ENCODE results near the gene ENOX2. TPM values are rescaled to one million over a fixed set of nuclear protein-coding genes. Genes with fewer than 3 reads are reported as not detected.

The ENOX2 gene
- polyA plus RNA-seq, 1 donor (not counting 4 experiments of a cell fraction or from before 2014, with no cell fraction given), result 24.5 TPM

DNA sequence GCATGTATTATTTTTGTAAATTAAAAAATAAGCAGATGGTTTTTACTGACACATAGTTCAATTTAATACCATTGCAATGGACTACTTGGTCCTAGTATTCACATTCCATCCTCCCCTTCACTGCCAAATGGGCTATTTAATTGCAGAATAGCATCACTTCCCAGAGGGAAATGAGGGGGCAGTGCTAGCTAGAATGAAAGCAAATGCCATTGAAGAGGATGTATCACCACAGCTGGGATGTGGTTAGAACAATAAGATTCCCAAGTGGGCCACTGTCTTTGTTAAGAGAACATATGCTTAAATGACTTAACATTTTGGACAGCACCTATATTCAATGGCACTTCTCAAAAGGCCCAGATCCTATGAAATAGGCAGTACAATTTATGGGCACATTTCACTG, 276.5 kb downstream of the ENOX2 start:
- TF ChIP-seq, protein P1, sequence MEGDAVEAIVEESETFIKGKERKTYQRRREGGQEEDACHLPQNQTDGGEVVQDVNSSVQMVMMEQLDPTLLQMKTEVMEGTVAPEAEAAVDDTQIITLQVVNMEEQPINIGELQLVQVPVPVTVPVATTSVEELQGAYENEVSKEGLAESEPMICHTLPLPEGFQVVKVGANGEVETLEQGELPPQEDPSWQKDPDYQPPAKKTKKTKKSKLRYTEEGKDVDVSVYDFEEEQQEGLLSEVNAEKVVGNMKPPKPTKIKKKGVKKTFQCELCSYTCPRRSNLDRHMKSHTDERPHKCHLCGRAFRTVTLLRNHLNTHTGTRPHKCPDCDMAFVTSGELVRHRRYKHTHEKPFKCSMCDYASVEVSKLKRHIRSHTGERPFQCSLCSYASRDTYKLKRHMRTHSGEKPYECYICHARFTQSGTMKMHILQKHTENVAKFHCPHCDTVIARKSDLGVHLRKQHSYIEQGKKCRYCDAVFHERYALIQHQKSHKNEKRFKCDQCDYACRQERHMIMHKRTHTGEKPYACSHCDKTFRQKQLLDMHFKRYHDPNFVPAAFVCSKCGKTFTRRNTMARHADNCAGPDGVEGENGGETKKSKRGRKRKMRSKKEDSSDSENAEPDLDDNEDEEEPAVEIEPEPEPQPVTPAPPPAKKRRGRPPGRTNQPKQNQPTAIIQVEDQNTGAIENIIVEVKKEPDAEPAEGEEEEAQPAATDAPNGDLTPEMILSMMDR (optimal IDR thresholded peaks at IDR 0.05 in 1 of 3, IDR thresholded peaks at IDR 0.05 in 1 of 3, conservative IDR thresholded peaks at IDR 0.05 in 1 of 3; ENCODE audit: extremely low read depth in 1 of 3, insufficient read depth in 2 of 3, low read length in 3 of 3), result no peak
- TF ChIP-seq EZH2 (IDR thresholded peaks at IDR 0.05; ENCODE audit: low read length), result no peak

GRCh38 chrX:130625386-130625785, 277.6 kb downstream of the ENOX2 start:
- Histone ChIP-seq H3K27me3 (ENCODE audit: control insufficient read depth, extremely low read depth, insufficient read depth, low read length) (no peaks in the 10 kb centered on the region), H3K4me2 (ENCODE audit: control insufficient read depth, extremely low read depth, insufficient read depth, low read depth, low read length) (no peak overlapping the region), H3K4me1 (ENCODE audit: control insufficient read depth, extremely low read depth, insufficient read depth, low read length) (no peaks in the 10 kb centered on the region), H4K20me1 (ENCODE audit: control insufficient read depth, extremely low read depth, insufficient read depth, low read length) (no peaks in the 10 kb centered on the region), H3K27ac (ENCODE audit: control insufficient read depth, insufficient read depth, low read length) (no peak overlapping the region), H3K9me3 (ENCODE audit: control insufficient read depth, low read depth, low read length) (no peaks in the 10 kb centered on the region), H3K79me2 (ENCODE audit: control insufficient read depth, insufficient read depth, low read length) (no peaks in the 10 kb centered on the region), H3K9me1 (ENCODE audit: control insufficient read depth, extremely low read depth, insufficient read depth, low read length) (no peaks in the 10 kb centered on the region), H2AFZ (ENCODE audit: control insufficient read depth, low read length) (no peak overlapping the region), H3K9ac (ENCODE audit: control insufficient read depth, extremely low read depth, insufficient read depth, low read length) (no peak overlapping the region), H3K36me3 (ENCODE audit: control insufficient read depth in 2 of 2, extremely low read depth in 1 of 2, insufficient read depth in 2 of 2, low read length in 2 of 2) (no peaks in the 10 kb centered on the region), H3K4me3 (ENCODE audit: control insufficient read depth in 2 of 3, extremely low read depth in 1 of 3, insufficient read depth in 2 of 3, low read depth in 1 of 3, low read length in 3 of 3) (no peak overlapping the region)
- TF ChIP-seq EZH2 (IDR thresholded peaks at IDR 0.05; ENCODE audit: low read length), result no peak
- TF ChIP-seq, protein P1 (optimal IDR thresholded peaks at IDR 0.05 in 1 of 3, IDR thresholded peaks at IDR 0.05 in 1 of 3, conservative IDR thresholded peaks at IDR 0.05 in 1 of 3; ENCODE audit: extremely low read depth in 1 of 3, insufficient read depth in 2 of 3, low read length in 3 of 3), result no peak
- DNase-seq (ENCODE audit: low read depth, low spot score) (no peak), FAIRE-seq (no peak)
- dilution Hi-C loops (cut with MboI; ENCODE audit: extremely low pct_ligation_motif_present, low sequenced_read_pairs), result no loop called here

More for the DNA sequence above, 276.5 kb downstream of the ENOX2 start:
- H2AFZ ChIP-seq (ENCODE audit: control insufficient read depth, low read length), result no peak overlapping the region
- no peak for FAIRE-seq
- DNase-seq (ENCODE audit: low read depth, low spot score), result no peak
- no peak overlapping the region for H3K9ac ChIP-seq (ENCODE audit: control insufficient read depth, extremely low read depth, insufficient read depth, low read length)
- H3K27ac ChIP-seq (ENCODE audit: control insufficient read depth, insufficient read depth, low read length), result no peak overlapping the region
- H4K20me1 ChIP-seq (ENCODE audit: control insufficient read depth, extremely low read depth, insufficient read depth, low read length), result no peaks in the 10 kb centered on the region
- dilution Hi-C loops (cut with MboI; ENCODE audit: extremely low pct_ligation_motif_present, low sequenced_read_pairs), result no loop called here
- no peaks in the 10 kb centered on the region for H3K9me1 ChIP-seq (ENCODE audit: control insufficient read depth, extremely low read depth, insufficient read depth, low read length)
- no peaks in the 10 kb centered on the region for H3K79me2 ChIP-seq (ENCODE audit: control insufficient read depth, insufficient read depth, low read length)
- H3K4me2 ChIP-seq (ENCODE audit: control insufficient read depth, extremely low read depth, insufficient read depth, low read depth, low read length), result no peak overlapping the region
- H3K27me3 ChIP-seq (ENCODE audit: control insufficient read depth, extremely low read depth, insufficient read depth, low read length), result no peaks in the 10 kb centered on the region
- H3K9me3 ChIP-seq (ENCODE audit: control insufficient read depth, low read depth, low read length), result no peaks in the 10 kb centered on the region
- H3K4me1 ChIP-seq (ENCODE audit: control insufficient read depth, extremely low read depth, insufficient read depth, low read length), result no peaks in the 10 kb centered on the region
- H3K36me3 ChIP-seq (ENCODE audit: control insufficient read depth in 2 of 2, extremely low read depth in 1 of 2, insufficient read depth in 2 of 2, low read length in 2 of 2), result peaks cover 2 to 3% of the 10 kb centered on the region in 2 experiments
- H3K4me3 ChIP-seq (ENCODE audit: control insufficient read depth in 2 of 3, extremely low read depth in 1 of 3, insufficient read depth in 2 of 3, low read depth in 1 of 3, low read length in 3 of 3), result no peak overlapping the region
